Activated T-helper 1 cell treated with anti-CD3 and anti-CD28 coated beads, Interleukin-2, amount 50 U/mL, for 16 hours (primary cell): ENCODE measurements around the gene HSD17B14.
A peak's percentile ranks its signal among the peaks of the same experiment; 100 is the strongest.
"Not testable (repeated sequence)": the region's sequence is repeated elsewhere in the genome, so short reads cannot be mapped to it uniquely, and the experiment has no call there.

Experiments used
- DNase-seq, 2 donors: peaks; one replicate each; pipeline ENCODE4 v3.0.0-alpha.2; 2020; ENCODE audit warnings: low read depth in 1 of 2, low spot score in 1 of 2

HSD17B14 gene

GRCh38 chr19:48799358-48800300, 36.7 kb downstream of the HSD17B14 start:
- DNase-seq: no peak

- DNase-seq: no peak
Observed at GRCh38 chr19:48798937-48799336, 37.4 kb downstream of the HSD17B14 start.

- no peak for DNase-seq
Observed at GRCh38 chr19:48797103-48797502, 39.2 kb downstream of the HSD17B14 start.

GRCh38 chr19:48796298-48797083, 39.8 kb downstream of the HSD17B14 start:
- no peak for DNase-seq

- DNase-seq: no peak
Observed at GRCh38 chr19:48795685-48796070, 40.6 kb downstream of the HSD17B14 start.

- peak; percentile 68 to 70 for DNase-seq
Observed at GRCh38 chr19:48795055-48795684, 41.1 kb downstream of the HSD17B14 start.

GRCh38 chr19:48794291-48794690, 42.0 kb downstream of the HSD17B14 start:
- DNase-seq: no peak

- DNase-seq: no peak
Observed at GRCh38 chr19:48793271-48793670, 43.0 kb downstream of the HSD17B14 start.

- DNase-seq: not testable (repeated sequence)
Observed at GRCh38 chr19:48787331-48787730, 49.0 kb downstream of the HSD17B14 start.

- DNase-seq: not testable (repeated sequence)
Observed at GRCh38 chr19:48786422-48786821, 49.9 kb downstream of the HSD17B14 start.

GRCh38 chr19:48784527-48784926, 51.8 kb downstream of the HSD17B14 start:
- DNase-seq: no peak

GRCh38 chr19:48780631-48781391, 55.5 kb downstream of the HSD17B14 start:
- DNase-seq: no peak

- DNase-seq: no peak
Observed at GRCh38 chr19:48779636-48780035, 56.7 kb downstream of the HSD17B14 start.

- no peak for DNase-seq
Observed at GRCh38 chr19:48777720-48778119, 58.6 kb downstream of the HSD17B14 start.

GRCh38 chr19:48777139-48777538, 59.2 kb downstream of the HSD17B14 start:
- DNase-seq: no peak

GRCh38 chr19:48772503-48772953, 63.8 kb downstream of the HSD17B14 start:
- DNase-seq: no peak

GRCh38 chr19:48770734-48771472, 65.4 kb downstream of the HSD17B14 start:
- DNase-seq: no peak

GRCh38 chr19:48770266-48770665, 66.0 kb downstream of the HSD17B14 start:
- DNase-seq: no peak

GRCh38 chr19:48768994-48769713, 67.1 kb downstream of the HSD17B14 start:
- no peak for DNase-seq
